HK-2 (cell line): ENCODE data around the gene R3HDM4.
"Not testable (repeated sequence)": the region's sequence is repeated elsewhere in the genome, so short reads cannot be mapped to it uniquely, and the experiment has no call there.

Experiments
- DNase-seq: peaks from one replicate; pipeline ENCODE4 v3.0.0-alpha.2; 2018; ENCODE audit not compliant: unreplicated experiment

R3HDM4 gene

DNA sequence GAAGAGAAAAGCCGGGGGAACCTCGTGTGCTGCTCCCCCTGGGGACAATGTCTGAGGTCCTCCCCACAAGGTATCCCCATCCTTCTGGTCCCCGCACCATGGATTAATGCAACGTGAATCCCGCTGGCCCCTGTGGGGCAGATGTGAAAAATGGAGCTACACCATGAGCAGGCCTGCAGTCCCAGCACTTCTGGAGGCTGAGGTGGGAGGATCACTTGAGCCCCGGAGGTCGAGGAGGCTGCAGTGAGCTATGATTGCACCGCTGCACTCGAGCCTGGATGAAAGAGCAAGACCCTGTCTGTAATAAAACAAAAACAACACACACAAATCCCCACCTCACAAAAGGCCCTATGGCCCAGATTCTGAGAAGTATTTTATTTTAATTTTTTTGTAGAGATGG, 54.7 kb downstream of the R3HDM4 start:
- DNase-seq: no peak

DNA sequence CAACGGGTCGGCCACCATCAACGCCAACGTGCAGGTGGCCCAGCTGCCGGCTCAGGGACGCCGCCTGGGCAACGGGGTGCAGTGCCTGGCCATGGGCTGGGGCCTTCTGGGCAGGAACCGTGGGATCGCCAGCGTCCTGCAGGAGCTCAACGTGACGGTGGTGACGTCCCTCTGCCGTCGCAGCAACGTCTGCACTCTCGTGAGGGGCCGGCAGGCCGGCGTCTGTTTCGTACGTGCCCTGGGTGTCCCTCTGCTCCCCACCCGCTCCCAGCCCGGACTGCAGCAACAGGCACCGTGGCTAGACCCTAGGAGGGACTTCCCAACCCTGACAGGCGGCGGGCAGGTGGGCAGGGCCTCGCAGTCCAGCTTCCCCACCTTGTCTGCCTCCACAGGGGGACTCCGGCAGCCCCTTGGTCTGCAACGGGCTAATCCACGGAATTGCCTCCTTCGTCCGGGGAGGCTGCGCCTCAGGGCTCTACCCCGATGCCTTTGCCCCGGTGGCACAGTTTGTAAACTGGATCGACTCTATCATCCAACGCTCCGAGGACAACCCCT, 57.4 kb downstream of the R3HDM4 start:
- no peak for DNase-seq

DNA sequence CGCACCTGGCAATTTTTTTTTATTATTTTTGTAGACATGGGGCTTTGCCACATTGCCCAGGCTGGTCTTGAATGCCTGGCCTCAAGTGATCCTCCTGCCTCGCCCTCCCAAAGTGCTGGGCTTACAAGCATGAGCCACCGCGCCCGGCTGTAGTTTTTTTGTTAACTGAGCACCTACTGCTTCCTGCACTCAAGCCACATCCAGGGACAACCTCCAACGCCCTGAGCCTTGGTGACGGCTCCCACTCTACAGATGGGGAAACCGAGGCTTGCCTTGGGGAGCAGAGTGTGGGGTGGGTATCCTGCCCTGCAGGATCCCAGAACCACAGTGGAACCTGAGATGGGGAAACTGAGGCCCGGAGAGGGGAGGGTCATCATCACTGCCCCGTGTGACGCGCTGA, 57.9 kb downstream of the R3HDM4 start:
- no peak for DNase-seq

DNA sequence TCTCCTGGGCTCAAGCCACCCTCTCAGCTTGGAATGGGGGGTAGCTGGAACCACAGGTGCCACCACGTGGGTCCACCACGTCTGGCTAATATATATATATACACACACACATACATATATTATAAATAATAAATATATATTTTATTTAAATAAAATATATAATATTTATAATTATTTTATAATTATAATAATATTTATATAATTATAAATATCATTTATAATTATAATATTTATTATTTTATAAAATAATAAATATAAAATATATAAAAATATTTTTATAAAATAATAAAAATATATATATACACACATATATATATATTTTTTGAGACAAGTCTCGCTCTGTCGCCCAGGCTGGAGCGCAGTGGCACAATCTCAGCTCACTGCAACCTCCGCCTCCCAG, 58.5 kb downstream of the R3HDM4 start:
- no peak for DNase-seq

DNA sequence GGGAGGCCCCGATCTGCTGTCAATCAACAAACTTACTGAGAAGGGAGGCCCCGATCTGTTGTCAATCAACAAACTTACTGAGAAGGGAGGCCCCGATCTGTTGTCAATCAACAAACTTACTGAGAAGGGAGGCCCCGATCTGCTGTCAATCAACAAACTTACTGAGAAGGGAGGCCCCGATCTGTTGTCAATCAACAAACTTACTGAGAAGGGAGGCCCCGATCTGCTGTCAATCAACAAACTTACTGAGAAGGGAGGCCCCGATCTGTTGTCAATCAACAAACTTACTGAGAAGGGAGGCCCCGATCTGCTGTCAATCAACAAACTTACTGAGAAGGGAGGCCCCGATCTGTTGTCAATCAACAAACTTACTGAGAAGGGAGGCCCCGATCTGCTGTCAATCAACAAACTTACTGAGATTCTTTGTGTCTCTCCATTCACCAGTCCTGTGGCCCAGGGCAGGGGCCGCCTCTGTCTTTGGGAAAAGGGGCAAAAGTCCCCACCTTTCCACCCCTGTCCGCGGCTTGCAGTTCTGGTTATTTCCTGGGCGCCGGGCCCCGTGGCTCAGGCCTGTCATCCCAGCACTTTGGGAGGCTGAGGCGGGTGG, 59.3 kb downstream of the R3HDM4 start:
- DNase-seq: not testable (repeated sequence)

DNA sequence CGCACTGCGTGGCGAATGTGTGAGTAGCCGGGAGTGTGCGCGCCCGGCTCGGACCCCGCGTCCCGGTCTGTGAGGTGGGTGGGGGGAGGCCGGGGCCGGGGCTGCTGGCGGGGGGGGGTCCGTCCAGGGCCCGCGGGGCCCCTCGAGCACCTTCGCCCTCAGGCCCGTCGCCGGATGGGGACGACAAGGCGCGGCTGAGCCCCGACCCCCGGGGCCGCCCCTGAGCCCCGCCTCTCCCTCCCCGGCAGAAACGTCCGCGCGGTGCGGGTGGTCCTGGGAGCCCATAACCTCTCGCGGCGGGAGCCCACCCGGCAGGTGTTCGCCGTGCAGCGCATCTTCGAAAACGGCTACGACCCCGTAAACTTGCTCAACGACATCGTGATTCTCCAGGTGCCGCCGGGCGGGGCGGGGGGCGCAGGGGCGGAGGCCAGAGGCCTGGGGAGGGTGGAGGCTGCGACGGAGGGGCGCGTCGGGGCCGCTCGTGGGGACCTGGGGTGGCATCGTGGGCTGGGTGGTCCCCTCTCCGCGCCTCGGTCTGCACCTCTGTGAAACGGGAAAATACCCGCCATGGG, 59.9 kb downstream of the R3HDM4 start:
- DNase-seq: no peak

DNA sequence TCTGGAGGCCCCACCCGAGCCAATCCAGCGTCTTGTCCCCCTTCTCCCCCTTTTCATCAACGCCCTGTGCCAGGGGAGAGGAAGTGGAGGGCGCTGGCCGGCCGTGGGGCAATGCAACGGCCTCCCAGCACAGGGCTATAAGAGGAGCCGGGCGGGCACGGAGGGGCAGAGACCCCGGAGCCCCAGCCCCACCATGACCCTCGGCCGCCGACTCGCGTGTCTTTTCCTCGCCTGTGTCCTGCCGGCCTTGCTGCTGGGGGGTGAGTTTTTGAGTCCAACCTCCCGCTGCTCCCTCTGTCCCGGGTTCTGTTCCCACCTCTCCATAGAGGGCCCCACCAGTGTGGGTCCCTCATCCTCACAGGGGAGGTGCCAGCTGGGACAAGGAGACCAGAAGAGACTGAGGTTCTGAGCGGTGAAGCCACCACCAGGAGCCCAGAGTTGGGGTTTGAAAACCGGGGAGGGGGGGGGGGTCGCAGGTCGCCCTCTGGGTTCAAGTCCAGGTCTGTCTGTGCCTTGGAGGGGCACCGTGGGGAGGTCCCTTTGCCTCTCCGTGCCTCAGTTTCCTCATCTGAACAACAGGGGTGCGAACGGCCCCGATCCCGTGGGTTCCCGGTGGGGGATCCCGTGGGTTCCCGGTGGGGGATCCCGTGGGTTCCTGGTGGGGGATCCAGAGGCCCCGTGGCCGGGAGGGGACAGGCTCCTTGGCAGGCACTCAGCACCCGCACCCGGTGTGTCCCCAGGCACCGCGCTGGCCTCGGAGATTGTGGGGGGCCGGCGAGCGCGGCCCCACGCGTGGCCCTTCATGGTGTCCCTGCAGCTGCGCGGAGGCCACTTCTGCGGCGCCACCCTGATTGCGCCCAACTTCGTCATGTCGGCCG, 60.6 kb downstream of the R3HDM4 start, which contains the start of gene ELANE:
TSS of gene ELANE (plus strand) at position 168 of the 878 bp plus-strand sequence. CDS start at position 194, 26 bp downstream.
- no peak for DNase-seq

DNA sequence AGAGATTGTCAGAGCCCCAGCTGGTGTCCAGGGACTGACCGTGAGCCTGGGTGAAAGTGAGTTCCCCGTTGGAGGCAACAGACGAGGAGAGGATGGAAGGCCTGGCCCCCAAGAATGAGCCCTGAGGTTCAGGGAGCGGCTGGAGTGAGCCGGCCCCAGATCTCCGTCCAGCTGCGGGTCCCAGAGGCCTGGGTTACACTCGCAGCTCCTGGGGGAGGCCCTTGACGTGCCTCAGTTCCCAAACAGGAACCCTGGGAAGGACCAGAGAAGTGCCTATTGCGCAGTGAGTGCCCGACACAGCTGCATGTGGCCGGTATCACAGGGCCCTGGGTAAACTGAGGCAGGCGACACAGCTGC, 62.1 kb downstream of the R3HDM4 start:
- no peak for DNase-seq

DNA sequence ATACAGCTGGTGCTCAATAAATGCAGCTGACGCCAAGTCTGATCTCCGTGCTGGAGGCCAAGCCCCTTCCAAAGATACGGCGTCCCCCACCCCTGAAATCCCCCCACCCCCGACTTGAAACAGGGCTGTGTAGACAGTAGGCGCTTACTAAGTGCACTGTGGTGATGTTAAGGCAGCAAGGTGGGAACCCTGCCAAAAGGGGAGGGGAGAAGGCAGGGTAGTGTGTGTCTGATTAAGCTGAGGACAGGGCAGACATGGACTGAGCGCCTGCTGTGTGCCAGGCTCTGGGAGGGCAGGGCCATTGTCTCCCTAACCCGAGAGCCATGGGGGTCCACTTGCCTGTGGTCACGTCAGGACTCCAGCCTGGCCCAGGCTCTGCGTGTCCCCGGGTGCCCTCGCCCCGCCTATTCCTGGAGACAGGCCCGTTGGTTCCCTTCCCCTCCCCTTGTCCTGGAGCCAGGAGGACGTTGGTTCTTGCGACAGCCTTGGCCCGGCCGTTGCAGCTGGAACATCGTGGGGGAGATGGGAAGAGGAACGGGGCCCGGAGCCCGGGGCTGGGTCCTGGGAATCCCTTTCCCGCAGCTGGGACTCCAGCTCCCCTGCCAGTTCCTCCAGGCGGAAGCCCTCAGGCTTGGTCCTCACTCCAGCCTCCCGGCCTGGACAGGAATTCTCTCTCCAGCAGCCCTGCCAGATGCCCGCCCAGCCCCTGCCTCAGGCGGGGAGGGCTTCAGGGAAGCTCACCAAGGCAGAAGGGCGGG, 62.6 kb downstream of the R3HDM4 start:
- peak; percentile 62 for DNase-seq

DNA sequence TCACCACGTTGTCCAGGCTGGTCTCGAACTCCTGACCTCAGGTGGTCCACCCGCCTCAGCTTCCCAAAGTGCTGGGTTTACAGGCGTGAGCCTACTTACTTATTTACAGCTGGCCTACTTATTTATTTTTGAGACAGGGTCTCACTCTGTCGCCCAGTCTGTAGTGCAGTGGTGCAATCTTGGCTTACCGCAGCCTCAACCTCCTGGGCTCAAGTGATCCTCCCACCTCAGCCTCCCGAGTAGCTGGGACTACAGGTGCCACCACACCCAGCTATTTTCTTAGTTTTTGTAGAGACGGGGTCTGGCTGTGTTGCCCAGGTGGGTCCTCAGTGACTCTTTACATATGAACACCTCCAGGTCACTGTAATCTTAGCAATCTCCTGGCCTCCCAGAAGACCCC, 63.8 kb downstream of the R3HDM4 start:
- DNase-seq: not testable (repeated sequence)

DNA sequence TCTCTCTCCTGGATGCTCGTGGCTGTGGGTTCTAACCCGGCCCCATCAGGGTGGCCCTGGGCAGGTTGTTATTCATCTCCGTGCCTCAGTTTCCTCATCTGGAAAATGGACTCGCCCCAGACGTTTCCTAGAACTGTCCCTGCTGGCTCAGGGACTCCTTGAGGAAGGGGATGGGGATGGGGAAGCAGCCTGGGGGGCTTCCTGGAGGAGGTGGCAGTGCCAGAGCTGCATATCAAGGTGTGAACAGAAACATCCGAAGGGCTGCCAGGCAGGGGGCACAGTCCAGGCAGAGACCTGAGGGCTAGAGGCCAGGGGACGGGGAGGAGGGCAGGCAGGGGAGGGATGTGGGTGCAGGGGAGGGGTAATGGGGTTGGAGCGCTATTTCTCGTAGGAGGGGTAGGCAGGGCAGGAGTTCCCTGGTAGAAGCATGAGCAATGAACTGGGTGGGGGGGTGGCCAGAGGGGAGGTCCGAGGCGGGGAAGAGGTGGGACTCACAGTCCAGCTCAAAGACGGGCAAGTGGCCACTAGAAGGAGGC, 64.6 kb downstream of the R3HDM4 start:
- DNase-seq: no peak
